Endothelial cell of umbilical vein (primary cell): Measurements from ENCODE around the gene ZNF516. TPM values are rescaled to one million over a fixed set of nuclear protein-coding genes. Genes with fewer than 3 reads are reported as not detected.

Source experiments
- BruUV-seq: library from RNA; stranded (reverse); fragments of 400-500 nt; replicated peaks from 2 replicates; lab custom pipeline; 2021; lab: Mats Ljungman, UMichigan
- CTCF ChIA-PET: fragments of 300-600, 350-600 bp; sonication (Branson Sonifier 250); formaldehyde crosslinking; loops from one replicate; lab custom pipeline; 2021; ENCODE audit warnings: antibody characterized with exemption, inconsistent platforms; lab: Charles Lee
- POLR2A ChIA-PET: fragments of 300-600, 350-600 bp; sonication (Branson Sonifier 250); formaldehyde crosslinking; loops from one replicate; lab custom pipeline; 2021; ENCODE audit warnings: antibody characterized with exemption, inconsistent platforms; lab: Charles Lee
- DNase-seq: peaks from one replicate; pipeline ENCODE4 v3.0.0-alpha.2; 2011; ENCODE audit warnings: low read depth, low spot score
- FAIRE-seq: peaks from 2 replicates; lab custom pipeline; 2011; peaks lifted over from hg19 to GRCh38; lab: Jason Lieb, UNC
- H2AFZ ChIP-seq: 2 replicates; pipeline ENCODE4 v1.6.0; 2012; ENCODE audit warnings: low read depth, low read length, control low read depth, inconsistent platforms
- H3K27ac ChIP-seq: 2 replicates; pipeline ENCODE4 v1.5.1; 2011; ENCODE audit warnings: low read depth, mild to moderate bottlenecking, control low read depth, low read length, moderate library complexity; ENCODE audit not compliant: insufficient read depth
- H3K27me3 ChIP-seq, 2 experiments: 2 replicates each; pipeline versions ENCODE4 v1.6.0 to v1.6.1; 2011; ENCODE audit warnings: low read length in 2 of 2, mixed read lengths in 1 of 2; ENCODE audit not compliant: control insufficient read depth in 2 of 2, insufficient read depth in 2 of 2
- H3K36me3 ChIP-seq, 2 experiments: 2 replicates in 1 of 2; 3 replicates in 1 of 2; pipeline ENCODE4 v1.5.1; 2011; ENCODE audit warnings: low read length in 2 of 2, mild to moderate bottlenecking in 1 of 2, moderate library complexity in 1 of 2; ENCODE audit not compliant: control insufficient read depth in 2 of 2, insufficient read depth in 2 of 2; ENCODE audit errors: extremely low read depth in 1 of 2
- H3K4me1 ChIP-seq: 3 replicates; pipeline ENCODE4 v1.5.1; 2011; ENCODE audit warnings: mild to moderate bottlenecking, low read length; ENCODE audit not compliant: control insufficient read depth, insufficient read depth; ENCODE audit errors: extremely low read depth
- H3K4me2 ChIP-seq: 2 replicates; pipeline ENCODE4 v1.6.1; 2011; ENCODE audit warnings: low read length, control low read depth, mixed read lengths; ENCODE audit not compliant: insufficient read depth
- H3K4me3 ChIP-seq, 3 experiments: fragments of 200-600 bp in 1 of 3; sonication (generic), shearing (Covaris generic) in 1 of 3; replicated peaks in 1 of 3; 2 replicates each; pipeline ENCODE4 v1.5.1; 2011 to 2016; ENCODE audit warnings: control low read depth in 3 of 3, low read length in 3 of 3, mild to moderate bottlenecking in 2 of 3, inconsistent platforms in 1 of 3, low read depth in 1 of 3, moderate library complexity in 1 of 3; ENCODE audit not compliant: insufficient read depth in 1 of 3
- H3K79me2 ChIP-seq: 2 replicates; pipeline ENCODE4 v1.6.0; 2012; ENCODE audit warnings: low read length, inconsistent platforms; ENCODE audit not compliant: control insufficient read depth, insufficient read depth
- H3K9ac ChIP-seq: replicated peaks from 2 replicates; pipeline ENCODE3; 2011; ENCODE audit warnings: low read length, control low read depth; ENCODE audit not compliant: insufficient read depth; ENCODE audit errors: extremely low read depth
- H3K9me1 ChIP-seq: replicated peaks from 3 replicates; pipeline ENCODE4 v1.6.0; 2011; ENCODE audit warnings: mild to moderate bottlenecking, low read length; ENCODE audit not compliant: control insufficient read depth, insufficient read depth; ENCODE audit errors: extremely low read depth
- H3K9me3 ChIP-seq: replicated peaks from 2 replicates; pipeline ENCODE4 v1.5.1; 2012; ENCODE audit warnings: low read length, inconsistent platforms; ENCODE audit not compliant: control insufficient read depth, insufficient read depth
- H4K20me1 ChIP-seq: replicated peaks from 2 replicates; pipeline ENCODE3; 2011; ENCODE audit warnings: mild to moderate bottlenecking, low read length; ENCODE audit not compliant: control insufficient read depth, insufficient read depth; ENCODE audit errors: extremely low read depth
- GATA2 ChIP-seq: IDR thresholded peaks from 2 replicates; pipeline ENCODE4 v1.7.0; 2011; ENCODE audit warnings: low read depth, mild to moderate bottlenecking, moderate library complexity, mixed read lengths, low read length; ENCODE audit not compliant: insufficient read length, insufficient read depth
- JUN ChIP-seq: IDR thresholded peaks from 2 replicates; pipeline ENCODE4 v1.6.1; 2011; ENCODE audit warnings: borderline replicate concordance, low read depth; ENCODE audit not compliant: insufficient read length, insufficient read depth
- POLR2A ChIP-seq: IDR thresholded peaks from 2 replicates; pipeline ENCODE4 v1.6.1; 2012; ENCODE audit warnings: low read depth, mild to moderate bottlenecking, control low read depth, low read length
- dilution Hi-C: fragments of 300-500 bp; cut with MboI; formaldehyde crosslinking; loops from one replicate; pipeline ENCODE4 v1.15.0; 2019; ENCODE audit warnings: low sequenced_read_pairs; ENCODE audit not compliant: extremely low pct_ligation_motif_present
- intact Hi-C: fragments of 100-400 bp; cut with micrococcal nuclease; formaldehyde crosslinking; loops from one replicate; pipeline ENCODE4 v1.10.0; 2022
- polyA plus RNA-seq, 4 experiments: library from polyadenylated mRNA; depleted of rRNA in 3 of 4; stranded (reverse) in 3 of 4; unstranded in 1 of 4; fragments of >200 nt; gene quantifications; 2 replicates each; pipeline versions ENCODE4 v1.2.1 to v1.2.3, GENCODE V29; 2011 to 2012; ENCODE audit warnings: missing spikeins in 1 of 4
- total RNA-seq: library from RNA; stranded (reverse); gene quantifications from 2 replicates; pipeline ENCODE4 v1.2.3, GENCODE V29; 2021
- TF ChIP-seq, protein P1 (sequence below): IDR thresholded peaks from 2 replicates; pipeline ENCODE4 v1.6.1; 2011; ENCODE audit not compliant: insufficient read depth, insufficient read length

Gene ZNF516
- total and polyA plus RNA-seq, 2 donors (not counting 3 experiments of a cell fraction or from before 2014, with no cell fraction given) = 3.6 to 19.1 TPM

- DNase-seq = no peak
- no peak overlapping the region for H3K4me2 ChIP-seq
- dilution Hi-C loops (no loop called here), intact Hi-C loops (no loop called here)
- H3K4me3 ChIP-seq = no peak overlapping the region
- H3K4me1 ChIP-seq = no peaks in the 10 kb centered on the region
- no peak for TF ChIP-seq POLR2A
- TF ChIP-seq GATA2 = no peak
- no peak for TF ChIP-seq JUN
- H2AFZ ChIP-seq = no peak overlapping the region
- CTCF ChIA-PET = no interaction called here
- H3K79me2 ChIP-seq = no peaks in the 10 kb centered on the region
- no peak for FAIRE-seq
- no TSS peak for BruUV-seq
- no peaks in the 10 kb centered on the region for H3K9me1 ChIP-seq
- no peaks in the 10 kb centered on the region for H4K20me1 ChIP-seq
- no peak overlapping the region for H3K27ac ChIP-seq
- no peaks in the 10 kb centered on the region for H3K36me3 ChIP-seq
- H3K9ac ChIP-seq = no peak overlapping the region
- POLR2A ChIA-PET = no interaction called here
- H3K27me3 ChIP-seq = no peaks in the 10 kb centered on the region
- no peaks in the 10 kb centered on the region for H3K9me3 ChIP-seq
These were observed 175.7 kb downstream of the ZNF516 start for GRCh38 chr18:76319366-76319765.

GRCh38 chr18:76318607-76319006 is 176.4 kb downstream of the ZNF516 start:
- DNase-seq = no peak
- Histone ChIP-seq H3K27ac (no peak overlapping the region), H3K4me1 (no peaks in the 10 kb centered on the region), H3K4me2 (no peak overlapping the region), H3K9me1 (no peaks in the 10 kb centered on the region), H3K9ac (no peak overlapping the region), H3K27me3 (no peaks in the 10 kb centered on the region), H3K79me2 (no peaks in the 10 kb centered on the region), H4K20me1 (no peaks in the 10 kb centered on the region), H2AFZ (no peak overlapping the region), H3K4me3 (no peak overlapping the region), H3K9me3 (no peaks in the 10 kb centered on the region), H3K36me3 (no peaks in the 10 kb centered on the region)
- TF ChIP-seq POLR2A (no peak), JUN (no peak)
- TF ChIP-seq, protein P1, sequence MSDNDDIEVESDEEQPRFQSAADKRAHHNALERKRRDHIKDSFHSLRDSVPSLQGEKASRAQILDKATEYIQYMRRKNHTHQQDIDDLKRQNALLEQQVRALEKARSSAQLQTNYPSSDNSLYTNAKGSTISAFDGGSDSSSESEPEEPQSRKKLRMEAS = no peak
- dilution Hi-C loops (no loop called here), intact Hi-C loops (no loop called here)
- ChIA-PET POLR2A (no interaction called here), CTCF (no interaction called here)
- FAIRE-seq = no peak
- BruUV-seq = no TSS peak
